MM.1S (cell line): ENCODE data around the gene PPM1E.

ENCODE experiments used
- CTCF ChIP-seq: fragments of 300-600 bp; sonication (generic); IDR thresholded peaks from 2 replicates; pipeline ENCODE4 v1.5.1; 2016; ENCODE audit warnings: antibody characterized with exemption, low read length, mixed read lengths
- EZH2 ChIP-seq: fragments of 300-600 bp; sonication (generic); optimal IDR thresholded peaks from 2 replicates; pipeline ENCODE3; 2017; ENCODE audit warnings: low read depth, mild to moderate bottlenecking, antibody characterized with exemption, low read length, mixed read lengths

- TF ChIP-seq EZH2 (no peak), CTCF (no peak)
These were observed 49.1 kb upstream of the PPM1E start for GRCh38 chr17:58706351-58707140.
